Aorta (tissue), 5 donors: ENCODE data around the gene ETV6. TPM values are rescaled to one million over a fixed set of nuclear protein-coding genes. Genes with fewer than 3 reads are reported as not detected.
A peak's percentile ranks its signal among the peaks of the same experiment; 100 is the strongest.

Experiments
- ATAC-seq: fragments of 200-7000 bp; cut with Tn5 transposase; one replicate; pipeline ENCODE4 v1.9.1; 2022; ENCODE audit warnings: moderate library complexity; ENCODE audit not compliant: low FRiP score
- DNase-seq, 2 donors: peaks; one replicate each; pipeline ENCODE4 v3.0.0-alpha.2; 2020
- H3K27ac ChIP-seq, 2 donors: one replicate each; pipeline ENCODE4 v1.5.1; 2013; ENCODE audit warnings: low read length in 2 of 2, mild to moderate bottlenecking in 2 of 2, moderate library complexity in 2 of 2, control low read depth in 1 of 2, inconsistent platforms in 1 of 2, low read depth in 1 of 2
- H3K27me3 ChIP-seq, 2 donors: one replicate each; pipeline ENCODE4 v1.6.1; 2013; ENCODE audit warnings: control low read depth in 1 of 2, low read length in 1 of 2, mild to moderate bottlenecking in 1 of 2, moderate library complexity in 1 of 2; ENCODE audit not compliant: insufficient read depth in 2 of 2, control insufficient read depth in 1 of 2
- H3K36me3 ChIP-seq, 2 donors: one replicate each; pipeline ENCODE4 v1.6.1; 2013; ENCODE audit warnings: control low read depth in 1 of 2, low read length in 1 of 2, mild to moderate bottlenecking in 1 of 2; ENCODE audit not compliant: insufficient read depth in 2 of 2, control insufficient read depth in 1 of 2
- H3K4me1 ChIP-seq, 2 donors: one replicate each; pipeline ENCODE4 v1.6.1; 2013; ENCODE audit warnings: low read length in 2 of 2, control low read depth in 1 of 2, mild to moderate bottlenecking in 1 of 2, moderate library complexity in 1 of 2; ENCODE audit not compliant: insufficient read depth in 2 of 2, control insufficient read depth in 1 of 2
- H3K4me3 ChIP-seq, 2 donors: one replicate each; pipeline ENCODE4 v1.5.1; 2013; ENCODE audit warnings: low read length in 2 of 2, control low read depth in 1 of 2, mild to moderate bottlenecking in 1 of 2
- H3K9me3 ChIP-seq: one replicate; pipeline ENCODE4 v1.6.1; 2013; ENCODE audit warnings: mild to moderate bottlenecking, low read length; ENCODE audit not compliant: control insufficient read depth
- WGBS, 2 donors: extraction: QIAGEN DNeasy Blood & Tissue Kit; methylation state at CpG; one replicate each; pipeline ENCODE4 v1.1.7; 2013; 5-methylcytosine and 5-hydroxymethylcytosine counted together
- intact Hi-C, 2 donors: fragments of 100-400 bp; cut with DNase I; formaldehyde crosslinking; loops; one replicate each; pipeline versions ENCODE4 v1.14.2 to v1.15.0; 2022
- polyA plus RNA-seq, 2 donors: library from polyadenylated mRNA; stranded (reverse); fragments of 200-250 nt; gene quantifications; one replicate each; pipeline ENCODE4 v1.2.3, GENCODE V29; 2013
- total RNA-seq, 2 donors: library from RNA; stranded (reverse); fragmentation: NEBNext Ultra II Directional; extraction: Animal tissue kit (Norgen Biotek cat#: 25700); gene quantifications; one replicate each; pipeline ENCODE4 v1.2.1, GENCODE V29; 2021
- donor health status: healthy with polysubstance abuse.
- donor health status: Bipolar disorder and iron deficiency.
- donor health status: DM: no; HTN: no; CAD: no.
- donor health status: DM: no; HTN: no; CAD: no.
- donor health status: DM: yes; HTN: yes; CAD: no.

The ETV6 gene
- total and polyA plus RNA-seq, 4 donors = 6.9 to 113 (median 46.7) TPM

GRCh38 chr12:11667171-11667570, 17.7 kb downstream of the ETV6 start:
- no peaks in the 10 kb centered on the region for H3K27me3 ChIP-seq
- H3K4me3 ChIP-seq = no peak overlapping the region
- no peaks in the 10 kb centered on the region for H3K9me3 ChIP-seq
- intact Hi-C loops = no loop called here
- DNase-seq (no peak), ATAC-seq (no peak)
- peaks cover 8 to 12% of the 10 kb centered on the region in 2 donors for H3K4me1 ChIP-seq
- no peak overlapping the region for H3K27ac ChIP-seq
- 95 to 98% methylated on average over 5 of the region's 5 CpGs for WGBS, 2 donors
- no peaks in the 10 kb centered on the region for H3K36me3 ChIP-seq

- H3K36me3 ChIP-seq = no peaks in the 10 kb centered on the region
- 57 to 61% methylated on average over 6 of the region's 6 CpGs for WGBS, 2 donors
- no peaks in the 10 kb centered on the region for H3K9me3 ChIP-seq
- DNase-seq (no peak), ATAC-seq (no peak)
- intact Hi-C loops = no loop called here
- no peak overlapping the region for H3K27ac ChIP-seq
- H3K4me1 ChIP-seq = peaks cover 3 to 5% of the 10 kb centered on the region in 2 donors
- no peak overlapping the region for H3K4me3 ChIP-seq
- H3K27me3 ChIP-seq = no peaks in the 10 kb centered on the region
Measured at GRCh38 chr12:11668611-11669010, 19.1 kb downstream of the ETV6 start.

- no peak for ATAC-seq
- H3K27me3 ChIP-seq = no peaks in the 10 kb centered on the region
- no peak for DNase-seq
- peaks cover 3 to 5% of the 10 kb centered on the region in 2 donors for H3K4me1 ChIP-seq
- no peaks in the 10 kb centered on the region for H3K36me3 ChIP-seq
- H3K27ac ChIP-seq = no peak overlapping the region
- H3K4me3 ChIP-seq = no peak overlapping the region
- no peaks in the 10 kb centered on the region for H3K9me3 ChIP-seq
- intact Hi-C loops = no loop called here
- 84 to 87% methylated on average over 5 of the region's 5 CpGs for WGBS, 2 donors
Measured at GRCh38 chr12:11669348-11669747, 19.9 kb downstream of the ETV6 start.

GRCh38 chr12:11672256-11673191, 23.1 kb downstream of the ETV6 start:
- no peak for DNase-seq
- WGBS, 2 donors = 50 to 53% methylated on average over 18 of the region's 18 CpGs
- Histone ChIP-seq H3K4me3 (no peak overlapping the region), H3K27me3 (no peaks in the 10 kb centered on the region), H3K27ac (peak overlapping the region in 1 of 2 donors; percentile 47), H3K4me1 (peaks cover 5 to 10% of the 10 kb centered on the region in 2 donors), H3K36me3 (no peaks in the 10 kb centered on the region), H3K9me3 (no peaks in the 10 kb centered on the region)
- peak; percentile 40 for ATAC-seq
- intact Hi-C loops = no loop called here

GRCh38 chr12:11673666-11674461, 24.4 kb downstream of the ETV6 start:
- DNase-seq = no peak
- Histone ChIP-seq H3K4me1 (peaks cover 5 to 10% of the 10 kb centered on the region in 2 donors), H3K27me3 (no peaks in the 10 kb centered on the region), H3K4me3 (no peak overlapping the region), H3K9me3 (no peaks in the 10 kb centered on the region), H3K36me3 (no peaks in the 10 kb centered on the region), H3K27ac (no peak overlapping the region)
- ATAC-seq = no peak
- 74 to 79% methylated on average over 13 of the region's 13 CpGs for WGBS, 2 donors
- intact Hi-C loops = no loop called here

GRCh38 chr12:11674894-11675390, 25.5 kb downstream of the ETV6 start:
- Histone ChIP-seq H3K4me1 (peaks cover 5 to 12% of the 10 kb centered on the region in 2 donors), H3K27ac (no peak overlapping the region), H3K4me3 (no peak overlapping the region), H3K9me3 (no peaks in the 10 kb centered on the region), H3K27me3 (no peaks in the 10 kb centered on the region), H3K36me3 (no peaks in the 10 kb centered on the region)
- no peak for DNase-seq
- ATAC-seq = no peak
- intact Hi-C loops = no loop called here
- WGBS, 2 donors = 97 to 98% methylated on average over 4 of the region's 4 CpGs

GRCh38 chr12:11676052-11676451, 26.6 kb downstream of the ETV6 start:
- Histone ChIP-seq H3K9me3 (no peaks in the 10 kb centered on the region), H3K4me1 (peaks cover 5 to 13% of the 10 kb centered on the region in 2 donors), H3K27ac (no peak overlapping the region), H3K4me3 (no peak overlapping the region), H3K36me3 (no peaks in the 10 kb centered on the region), H3K27me3 (no peaks in the 10 kb centered on the region)
- 61 to 64% methylated on average over 4 of the region's 4 CpGs for WGBS, 2 donors
- intact Hi-C loops = no loop called here
- ATAC-seq (no peak), DNase-seq (no peak)

GRCh38 chr12:11677093-11677492, 27.6 kb downstream of the ETV6 start:
- no peaks in the 10 kb centered on the region for H3K9me3 ChIP-seq
- H3K4me3 ChIP-seq = no peak overlapping the region
- no peaks in the 10 kb centered on the region for H3K27me3 ChIP-seq
- ATAC-seq (no peak), DNase-seq (no peak)
- H3K36me3 ChIP-seq = no peaks in the 10 kb centered on the region
- peaks cover 5 to 13% of the 10 kb centered on the region in 2 donors for H3K4me1 ChIP-seq
- peak overlapping the region in 1 of 2 donors; percentile 43 for H3K27ac ChIP-seq
- intact Hi-C loops = no loop called here
- WGBS, 2 donors = 24 to 33% methylated on average over 4 of the region's 4 CpGs
